HL-60/S4 treated with retinoic acid at 250 ng/mL for 4 days and 3 days (cell line): Measurements from ENCODE around the gene RNASE1.

Experiments
- in situ Hi-C: fragments of 300-500 bp; cut with MboI; formaldehyde crosslinking; loops from 2 replicates; pipeline ENCODE4 v1.7.0; 2022; ENCODE audit warnings: low sequenced_read_pairs

The RNASE1 gene

DNA sequence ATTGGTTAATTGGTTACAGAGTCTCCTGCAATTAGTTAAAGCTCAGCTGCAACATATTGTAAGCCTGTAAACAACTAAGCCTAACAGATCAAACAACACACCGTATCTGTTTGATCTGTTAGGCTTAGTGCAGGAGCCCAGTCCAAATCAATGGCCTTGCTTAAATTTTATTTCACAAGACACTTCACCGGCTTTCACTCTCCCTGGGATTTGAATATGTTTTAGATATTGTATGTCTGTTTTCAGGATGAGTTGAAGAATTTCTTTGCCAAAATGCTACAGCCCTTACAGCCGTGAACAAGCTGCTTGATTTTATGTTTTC lies 5.5 kb upstream of the RNASE1 start:
- in situ Hi-C loops, result no loop called here

DNA sequence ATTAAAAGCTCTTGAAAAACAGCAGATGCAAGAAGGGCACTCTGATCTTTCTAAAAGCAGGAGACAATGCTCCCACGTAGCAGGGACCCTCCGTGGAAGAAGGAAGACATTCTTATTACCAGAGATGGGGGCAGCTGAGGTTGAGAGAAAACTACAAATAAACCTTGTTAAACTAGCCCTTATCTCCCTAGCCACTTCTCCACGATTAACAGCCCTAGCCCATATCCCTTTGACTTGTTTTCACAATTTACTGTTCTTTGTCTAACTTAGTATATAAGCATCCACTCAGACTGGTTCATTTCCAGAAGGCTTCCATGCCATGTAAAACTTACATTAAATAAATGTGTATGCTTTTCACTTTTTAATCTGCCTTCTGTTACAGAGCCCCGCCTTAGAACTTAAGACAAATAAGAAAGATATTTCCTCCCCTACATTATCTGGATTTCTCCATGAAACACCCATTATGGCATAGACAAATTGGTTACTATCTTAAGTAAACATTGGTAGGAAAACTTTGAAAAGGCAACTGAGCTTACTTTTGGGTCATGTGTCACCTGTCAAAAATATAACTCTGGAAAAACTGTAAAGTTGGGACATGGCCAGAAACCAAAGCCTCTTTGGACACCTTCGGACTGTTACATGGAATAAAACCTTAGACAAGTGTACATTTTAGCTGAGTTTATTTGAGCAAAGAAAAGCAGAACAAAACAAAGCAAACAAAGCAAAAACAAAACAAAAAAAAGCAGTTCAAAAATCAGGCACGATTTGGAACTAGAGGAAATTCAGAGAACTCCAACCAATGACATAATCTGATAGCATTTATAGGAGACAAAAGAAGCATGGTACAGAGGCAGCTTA lies 4.9 kb upstream of the RNASE1 start:
- in situ Hi-C loops, result no loop called here

DNA sequence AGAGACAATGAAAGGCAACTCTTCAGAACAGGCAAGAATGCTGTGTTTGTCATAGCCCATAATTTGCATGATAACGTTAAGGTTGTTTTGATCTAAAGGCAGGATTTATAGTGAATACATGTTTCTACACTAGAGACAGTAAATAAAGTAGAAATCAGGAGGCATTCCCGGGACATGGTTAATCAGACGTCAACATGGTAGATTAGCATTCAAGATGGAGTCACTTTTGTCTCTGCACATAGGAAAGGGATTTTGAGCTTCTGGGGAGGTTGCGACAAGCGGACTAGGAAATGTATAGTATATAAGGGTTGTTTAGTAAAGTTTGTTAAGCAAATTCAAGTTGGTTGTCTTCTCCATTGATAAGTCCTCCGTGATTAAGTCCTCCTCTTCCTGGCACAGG lies 2.8 kb upstream of the RNASE1 start:
- in situ Hi-C loops, result no loop called here

DNA sequence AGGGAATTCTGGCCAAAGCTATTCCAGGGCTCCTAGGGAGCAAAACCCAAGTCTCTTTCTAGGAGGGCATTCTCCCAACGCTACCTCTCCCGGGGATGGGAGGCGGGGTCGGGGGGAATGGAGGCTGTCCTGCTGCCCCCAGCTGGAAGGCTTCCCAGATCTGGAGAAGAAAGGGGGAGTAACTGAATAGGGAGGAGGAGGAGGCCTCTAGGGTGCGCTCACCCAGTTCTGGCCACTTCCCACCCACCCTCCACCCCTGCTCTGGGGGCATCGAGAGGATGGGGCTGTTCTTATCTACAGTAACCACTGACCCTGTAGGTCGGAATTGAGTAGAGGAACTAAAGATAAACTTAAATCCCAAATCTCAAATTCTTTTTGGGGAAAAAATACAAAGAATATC lies 579 bp upstream of the RNASE1 start:
- in situ Hi-C loops, result no loop called here

DNA sequence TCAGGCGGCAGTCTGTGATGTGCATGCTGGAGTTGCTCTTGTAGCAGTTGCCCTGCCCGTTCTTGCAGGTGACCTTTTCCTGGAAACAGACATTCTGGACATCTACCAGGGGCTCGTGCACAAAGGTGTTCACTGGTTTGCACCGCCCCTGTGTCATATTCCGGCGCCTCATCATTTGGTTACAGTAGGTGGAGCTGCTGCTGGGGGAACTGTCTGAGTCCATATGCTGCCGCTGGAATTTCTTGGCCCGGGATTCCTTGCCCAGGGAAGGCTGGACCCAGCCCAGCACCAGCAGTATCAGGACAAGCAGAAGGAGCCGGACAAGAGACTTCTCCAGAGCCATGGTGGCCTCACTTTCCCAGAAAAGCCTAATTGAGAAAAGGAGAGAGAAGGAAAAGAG lies 918 bp downstream of the RNASE1 start:
- in situ Hi-C loops, result no loop called here

DNA sequence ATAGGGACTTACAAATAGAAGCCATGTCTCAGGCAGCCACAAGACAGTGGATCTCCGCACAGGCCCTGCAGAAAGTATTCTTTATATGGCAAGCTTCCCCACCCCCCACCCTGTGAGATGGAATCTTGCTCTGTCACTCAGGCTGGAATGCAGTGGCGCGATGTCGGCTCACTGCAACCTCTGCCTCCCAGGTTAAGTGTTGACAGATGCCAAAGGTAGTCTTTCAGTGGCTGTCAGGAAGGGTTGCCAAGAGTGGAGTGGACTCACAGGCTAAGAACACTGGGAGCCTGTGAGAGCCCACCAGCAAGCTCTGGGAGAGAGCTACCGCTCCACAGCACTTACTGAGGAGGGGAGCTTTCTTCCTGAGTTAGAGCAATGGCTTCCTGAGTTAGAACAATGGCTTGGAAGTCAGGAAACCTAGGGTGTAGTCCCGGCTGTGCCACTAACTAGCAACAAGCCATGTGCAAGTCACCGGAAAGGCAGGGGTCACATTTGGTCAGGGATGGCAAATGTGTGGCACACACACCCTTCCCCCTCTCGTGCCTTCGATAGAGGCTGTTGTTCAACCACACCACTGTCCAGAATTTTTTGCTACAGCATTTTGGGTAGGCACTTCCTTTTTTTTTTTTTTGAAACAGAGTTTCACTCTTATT lies 2.6 kb downstream of the RNASE1 start:
- in situ Hi-C loops, result no loop called here

DNA sequence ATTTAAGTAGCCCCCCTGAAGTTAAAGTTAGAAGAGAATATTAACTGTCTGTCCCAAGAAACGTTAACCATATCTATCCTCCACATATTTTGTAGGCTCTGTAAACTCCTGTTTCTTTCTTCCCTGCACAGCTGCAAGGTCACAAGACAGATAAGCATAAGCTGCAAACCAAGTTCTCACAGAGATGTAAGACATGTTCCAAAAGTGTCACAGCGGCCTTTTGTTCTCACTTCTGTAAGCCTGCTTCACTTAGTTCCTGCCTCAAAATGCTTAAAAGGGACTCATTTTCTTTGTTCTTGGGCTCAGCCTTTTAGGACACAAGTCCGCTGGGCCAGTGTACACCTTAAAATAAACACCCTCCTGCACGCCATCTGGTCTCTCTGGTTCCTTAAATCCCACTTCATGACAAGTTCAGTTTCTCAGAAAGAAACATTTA lies 3.2 kb downstream of the RNASE1 start:
- in situ Hi-C loops, result no loop called here

DNA sequence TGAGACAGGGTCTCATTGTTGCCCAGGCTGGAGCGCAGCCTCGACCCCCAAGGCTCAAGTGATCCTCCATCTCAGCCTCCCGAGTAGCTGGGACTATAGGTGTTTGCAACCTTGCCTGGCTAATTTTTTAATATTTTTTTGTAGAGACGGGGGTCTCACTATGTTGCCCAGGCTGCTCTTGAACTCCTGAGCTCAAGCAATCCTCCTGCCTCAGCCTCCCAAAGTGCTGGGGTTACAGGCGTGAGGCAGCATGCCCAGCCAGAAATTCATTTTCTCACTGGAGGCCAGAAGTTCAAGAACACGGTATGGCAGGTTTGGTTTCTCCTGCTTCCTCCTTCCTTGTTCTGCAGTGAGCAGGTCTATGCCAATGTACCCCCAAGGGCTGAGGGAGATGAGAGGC lies 3.7 kb downstream of the RNASE1 start:
- in situ Hi-C loops, result no loop called here

DNA sequence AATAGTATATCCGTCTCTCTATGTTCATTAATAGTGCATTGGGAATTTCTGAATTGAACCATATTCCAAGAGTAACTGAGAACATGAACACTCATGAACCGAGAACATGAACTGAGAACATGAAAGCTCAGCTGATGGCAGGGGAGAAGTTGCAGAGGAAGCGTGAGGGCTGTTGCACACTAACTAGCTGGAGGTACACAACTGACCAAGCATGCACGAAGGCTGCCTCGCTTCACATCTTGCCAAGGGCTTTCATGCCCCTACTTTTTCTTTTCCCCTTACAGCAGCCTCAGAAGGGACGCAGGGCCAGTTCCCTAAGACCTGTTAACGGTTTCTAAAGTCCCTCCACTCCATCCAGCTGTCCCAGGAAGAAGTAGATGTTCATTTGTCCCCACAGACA lies 4.3 kb downstream of the RNASE1 start:
- in situ Hi-C loops, result no loop called here

DNA sequence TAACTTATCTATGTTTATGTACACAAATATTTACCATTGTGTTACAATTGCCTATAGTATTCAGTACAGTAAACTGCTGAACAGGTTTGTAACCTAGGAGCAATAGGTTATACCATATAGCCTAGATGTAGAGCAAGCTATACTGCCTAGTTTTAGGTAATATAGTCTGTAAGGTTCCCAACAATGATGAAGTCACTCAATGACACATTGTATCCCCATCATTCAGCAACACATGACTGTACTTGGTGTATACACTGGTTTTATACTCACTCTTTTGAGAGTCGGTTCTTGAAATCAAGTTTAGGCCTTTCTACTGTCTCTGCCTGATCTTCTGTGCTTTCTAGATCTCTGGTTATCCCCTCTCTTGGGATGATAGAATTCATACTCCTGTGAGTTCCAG lies 5.5 kb downstream of the RNASE1 start:
- in situ Hi-C loops, result no loop called here

DNA sequence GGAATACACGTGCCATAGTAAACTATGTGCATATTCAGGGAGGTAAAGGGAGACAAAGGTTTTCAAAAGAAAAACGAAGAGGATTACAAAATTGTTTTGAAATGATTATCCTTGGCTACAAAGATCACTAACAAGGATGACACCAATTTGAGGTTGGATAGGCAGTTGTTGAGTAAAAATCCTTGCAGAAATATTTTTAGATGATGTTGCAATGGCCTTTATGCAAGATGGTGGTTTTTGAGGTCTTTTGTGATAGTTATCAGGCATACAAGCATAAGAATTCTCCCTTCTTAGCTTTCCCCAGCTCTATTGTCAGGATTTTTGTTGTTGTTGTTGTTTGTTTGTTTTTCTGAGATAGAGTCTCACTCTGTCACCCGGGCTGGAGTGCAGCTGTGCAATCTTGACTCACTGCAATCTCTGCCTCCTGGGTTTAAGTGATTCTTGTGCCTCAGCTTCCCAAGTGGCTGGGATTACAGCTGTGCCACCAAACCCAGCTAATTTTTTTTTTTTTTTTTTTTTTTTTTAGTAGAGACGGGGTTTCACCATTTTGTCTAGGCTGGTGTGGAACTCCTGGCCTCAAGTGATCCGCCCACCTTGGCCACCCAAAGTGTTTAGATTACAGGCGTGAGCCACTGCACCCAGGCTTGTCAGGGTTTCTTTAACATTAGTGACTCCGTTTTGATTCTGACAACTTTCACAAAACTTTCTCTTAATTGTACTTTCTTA lies 7.8 kb downstream of the RNASE1 start:
- in situ Hi-C loops, result no loop called here

DNA sequence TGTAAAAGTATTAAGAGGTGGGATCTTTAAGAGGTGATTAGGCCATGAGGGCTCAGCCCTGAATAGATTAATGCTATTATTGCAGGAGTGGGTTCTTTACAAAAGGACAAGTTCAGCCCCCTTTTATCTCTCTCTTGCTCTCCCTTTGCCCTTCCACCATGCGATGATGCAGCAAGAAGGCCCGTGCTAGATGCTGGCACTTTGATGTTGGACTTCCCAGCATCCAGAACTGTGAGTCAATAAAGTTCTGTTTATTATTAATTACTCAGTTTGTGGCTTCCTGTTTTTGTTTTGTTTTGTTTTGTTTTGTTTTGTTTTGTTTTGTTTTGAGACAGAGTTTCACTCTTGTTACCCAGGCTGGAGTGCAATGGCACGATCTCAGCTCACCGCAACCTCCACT lies 10.1 kb downstream of the RNASE1 start:
- in situ Hi-C loops, result no loop called here

DNA sequence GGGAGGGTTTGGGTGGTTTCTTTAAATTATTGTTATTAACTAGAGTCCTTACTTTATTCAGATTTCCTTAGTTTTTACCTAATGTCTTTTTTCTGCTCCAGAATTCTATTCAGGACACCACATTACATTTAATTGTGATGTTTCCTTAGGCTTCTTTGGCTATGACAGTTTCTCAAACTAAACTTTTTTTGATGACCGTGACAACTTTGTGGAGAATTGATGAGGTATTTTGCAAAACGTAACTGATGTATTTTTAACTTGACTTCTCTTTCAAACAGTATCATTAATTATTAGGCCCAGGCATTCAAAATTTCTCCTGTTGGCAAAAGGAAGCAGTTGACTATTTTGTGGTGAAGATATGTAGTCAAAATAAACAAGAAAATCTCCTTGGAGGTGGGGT lies 11.0 kb downstream of the RNASE1 start:
- in situ Hi-C loops, result no loop called here

DNA sequence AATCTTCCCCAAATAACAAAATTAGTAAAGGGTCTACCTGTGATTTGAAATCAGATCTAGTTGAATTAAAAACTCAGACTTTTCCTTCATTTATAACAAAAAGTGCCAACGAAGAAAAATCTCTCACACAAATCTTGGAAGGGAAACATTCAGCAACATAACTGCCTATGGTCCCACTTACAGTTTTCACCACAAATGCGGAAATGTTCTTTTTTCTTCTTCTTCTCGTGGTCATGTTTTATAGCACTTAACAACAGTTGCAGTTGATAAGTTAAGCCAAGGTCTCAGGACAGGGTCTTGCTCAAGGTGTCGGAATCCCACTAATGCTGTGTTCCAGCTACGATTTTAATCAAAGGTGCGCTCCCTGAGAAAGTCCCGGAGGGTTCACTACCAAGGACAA lies 11.5 kb downstream of the RNASE1 start:
- in situ Hi-C loops, result no loop called here

DNA sequence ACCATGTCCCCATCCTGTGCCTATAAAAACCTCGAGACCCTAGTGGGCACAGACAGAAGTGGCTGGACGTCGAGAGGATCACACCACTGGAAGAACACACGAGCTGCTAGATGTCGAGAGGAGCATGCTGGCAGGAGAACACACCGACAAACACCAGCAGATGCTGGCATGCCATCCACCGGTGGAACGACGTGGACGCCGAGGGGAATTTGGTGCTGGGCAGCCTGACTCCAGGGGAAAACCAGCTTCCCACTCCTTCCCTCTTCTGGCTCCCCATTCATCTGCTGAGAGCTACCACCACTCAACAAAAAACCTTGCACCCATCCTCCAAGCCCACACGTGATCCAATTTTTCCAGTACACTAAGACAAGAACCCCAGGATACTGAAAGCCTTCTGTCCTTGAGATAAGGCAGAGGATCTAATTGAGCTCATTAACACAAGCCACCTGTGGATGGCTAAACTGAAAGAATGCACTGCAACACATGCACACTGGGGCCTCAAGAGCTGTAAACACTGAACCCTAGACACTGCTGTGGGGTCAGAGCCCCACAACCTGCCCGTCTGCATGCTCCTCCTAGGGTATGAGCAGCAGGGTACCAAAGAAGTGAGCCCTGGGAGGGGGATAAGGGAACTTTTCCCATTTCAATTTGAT lies 12.1 kb downstream of the RNASE1 start:
- in situ Hi-C loops, result no loop called here

DNA sequence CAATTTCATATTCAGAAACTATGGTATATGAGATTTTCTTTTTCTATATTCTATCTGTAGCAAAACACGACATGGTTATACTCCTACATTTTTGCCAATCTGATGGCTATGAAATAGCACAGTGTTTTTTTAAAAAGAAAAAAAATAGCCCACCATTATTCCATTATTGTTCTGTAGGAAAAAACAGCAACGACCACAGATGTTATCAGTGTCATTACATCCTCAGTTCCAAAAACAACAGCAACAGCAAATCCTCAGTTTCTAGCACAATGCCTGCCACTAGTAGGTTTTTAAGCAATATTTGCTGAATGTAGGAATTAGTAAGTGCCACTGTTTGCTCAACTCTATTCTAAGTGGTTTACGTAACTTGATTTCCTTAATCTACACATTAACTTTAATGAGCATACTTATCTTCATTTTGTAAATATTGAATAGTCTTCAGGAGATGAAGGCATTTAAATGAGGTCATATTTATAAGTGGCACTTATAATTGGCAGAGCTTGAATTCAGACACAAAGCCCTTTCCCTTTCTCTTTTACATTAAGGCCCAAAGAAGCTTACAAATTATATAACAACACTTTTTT lies 13.3 kb downstream of the RNASE1 start:
- in situ Hi-C loops, result no loop called here

DNA sequence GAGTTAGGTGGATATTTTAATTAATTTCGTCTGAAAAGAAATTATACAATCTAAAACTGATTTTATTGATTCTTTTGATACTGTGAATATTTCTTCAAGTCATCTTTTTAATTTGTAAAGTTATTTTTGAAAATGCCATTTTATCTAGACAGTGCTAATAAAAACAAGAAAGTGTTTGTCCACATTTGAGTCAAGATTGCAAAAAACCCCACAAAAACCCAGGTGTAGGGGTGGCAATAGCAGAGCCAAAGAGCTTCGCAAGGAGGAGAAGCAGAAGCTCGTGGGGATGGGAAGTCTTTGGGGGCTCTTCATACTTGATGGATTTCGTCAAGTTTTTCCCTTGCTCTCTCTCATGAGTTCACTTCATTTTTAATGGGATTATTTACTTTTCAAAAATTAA lies 15.6 kb downstream of the RNASE1 start:
- in situ Hi-C loops, result no loop called here

DNA sequence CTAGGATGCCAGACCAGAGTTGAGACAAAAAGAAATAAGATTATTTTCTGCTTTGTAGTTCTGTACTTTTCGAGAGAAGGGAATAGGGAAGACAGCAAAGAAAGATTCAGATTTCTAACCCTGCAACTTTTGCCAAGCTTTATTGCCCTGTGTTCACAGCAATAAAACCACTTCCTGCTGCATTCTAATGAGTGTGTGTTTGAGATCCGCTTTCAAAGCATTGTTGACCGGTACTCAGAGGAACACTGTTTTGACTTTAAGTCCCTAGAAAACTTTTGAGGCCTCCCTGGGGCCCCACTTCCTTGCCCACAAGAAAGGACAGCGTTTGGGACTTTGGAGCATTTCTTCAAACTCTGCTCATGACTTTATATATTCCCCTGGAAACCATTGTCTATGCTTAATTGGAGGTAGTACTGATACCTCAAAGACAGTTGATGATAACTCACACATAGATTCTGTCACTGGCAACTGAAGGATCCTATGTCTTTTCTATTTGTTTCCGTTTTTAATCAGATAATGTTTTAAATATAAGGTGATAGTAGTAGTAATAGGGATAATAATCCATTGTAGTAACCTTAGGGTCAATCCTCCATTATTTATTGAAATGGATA lies 20.3 kb downstream of the RNASE1 start:
- in situ Hi-C loops, result no loop called here

DNA sequence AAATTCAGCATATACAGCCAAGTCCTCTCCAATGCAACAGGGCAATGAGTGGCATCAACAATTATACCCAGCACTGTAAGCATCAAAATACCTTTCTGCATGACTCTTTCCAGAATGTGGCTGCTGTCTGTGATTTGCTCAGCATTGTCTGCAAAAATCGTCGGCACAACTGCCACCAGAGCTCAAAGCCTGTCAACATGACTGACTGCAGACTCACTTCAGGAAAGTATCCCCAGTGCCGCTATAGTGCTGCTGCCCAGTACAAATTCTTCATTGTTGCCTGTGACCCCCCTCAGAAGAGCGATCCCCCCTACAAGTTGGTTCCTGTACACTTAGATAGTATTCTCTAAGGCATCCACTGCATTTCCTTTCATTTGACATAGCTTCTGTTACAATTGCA lies 20.8 kb downstream of the RNASE1 start:
- in situ Hi-C loops, result no loop called here

DNA sequence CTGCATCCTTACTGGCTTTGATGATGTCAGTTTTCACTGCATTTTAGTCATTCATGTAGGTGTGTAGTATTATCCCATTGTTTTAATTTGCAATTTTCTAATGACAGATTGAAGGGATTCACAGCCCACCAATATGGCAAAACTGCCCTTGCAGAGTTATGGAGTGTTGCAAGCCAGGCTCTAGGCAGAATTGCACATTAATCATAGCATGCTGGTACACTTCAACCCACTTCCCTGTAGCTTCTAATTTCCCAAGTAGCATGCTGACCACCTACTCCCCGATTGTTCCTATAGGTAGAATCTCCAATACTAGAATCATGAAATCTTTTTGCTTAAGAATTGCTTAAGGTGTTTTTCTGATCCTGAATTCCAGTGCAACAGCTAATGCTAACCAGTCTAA lies 26.7 kb downstream of the RNASE1 start:
- in situ Hi-C loops, result no loop called here

DNA sequence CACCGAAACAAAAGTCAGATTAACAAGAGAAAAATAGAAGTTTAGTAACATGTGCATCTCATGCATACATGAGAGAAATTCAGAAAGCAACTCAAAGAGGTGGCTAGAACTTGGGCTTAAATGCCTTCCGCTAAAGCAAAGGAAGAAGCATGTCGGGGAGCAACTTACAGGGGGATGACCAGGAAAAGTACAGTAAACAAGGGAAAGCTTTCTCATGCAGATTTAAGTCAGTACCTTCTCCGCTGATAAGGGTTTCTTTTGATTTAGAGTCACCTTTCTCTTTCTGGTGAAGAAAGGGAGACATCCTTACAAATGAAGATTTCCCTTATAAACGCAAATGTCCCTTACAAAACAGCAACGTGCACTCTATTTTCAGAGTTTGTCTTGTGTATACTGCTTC lies 27.6 kb downstream of the RNASE1 start:
- in situ Hi-C loops, result no loop called here
